Sigmoid colon (tissue), 4 donors: ENCODE data around the gene GTSE1.

Source experiments
- POLR2AphosphoS5 ChIP-seq, 4 donors: sonication (generic); formaldehyde crosslinking; IDR thresholded peaks; one replicate each; pipeline ENCODE4 v1.6.1; 2017; ENCODE audit warnings: antibody characterized with exemption in 4 of 4
- TF ChIP-seq, protein P1 (sequence below), 4 experiments: fragments of 450-650 bp in 3 of 4; fragments of 200-600 bp in 1 of 4; IDR thresholded peaks; one replicate each; pipeline ENCODE4 v1.5.1; 2016 to 2019; ENCODE audit warnings: antibody characterized with exemption in 4 of 4, mild to moderate bottlenecking in 3 of 4, moderate library complexity in 2 of 4

DNA sequence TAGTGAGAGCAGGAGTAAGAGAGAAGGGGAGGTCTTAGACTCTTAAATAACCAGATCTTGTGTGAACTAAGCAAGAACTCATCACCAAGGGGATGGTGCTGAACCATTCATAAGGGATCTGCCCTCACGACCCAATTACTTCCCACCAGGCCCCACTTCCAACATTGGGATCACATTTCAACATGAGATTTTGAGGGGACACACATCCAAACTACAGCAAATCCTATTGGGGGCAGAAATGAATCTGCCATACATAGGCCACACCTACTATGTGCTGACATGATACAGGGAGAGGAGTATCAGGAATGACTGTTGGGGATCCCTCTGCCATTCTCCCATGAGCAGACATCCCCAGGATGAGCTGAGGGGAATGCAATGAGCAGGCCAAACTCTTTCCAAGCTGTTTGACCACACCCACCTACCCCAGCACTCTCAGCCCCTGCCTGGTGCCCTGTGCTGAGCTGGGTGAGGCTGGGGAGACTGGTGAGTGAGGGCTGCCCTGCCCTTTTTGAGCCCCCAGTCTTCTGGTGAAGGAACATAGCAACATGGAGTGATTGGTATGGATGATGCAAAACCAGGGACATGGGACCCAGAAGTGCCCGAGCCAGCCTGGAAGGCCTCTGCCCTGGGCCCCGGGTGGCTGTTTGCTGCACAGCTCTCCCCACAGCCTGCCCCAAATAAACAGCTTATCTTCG lies 1.2 kb upstream of the GTSE1 start:
- TF ChIP-seq, protein P1, sequence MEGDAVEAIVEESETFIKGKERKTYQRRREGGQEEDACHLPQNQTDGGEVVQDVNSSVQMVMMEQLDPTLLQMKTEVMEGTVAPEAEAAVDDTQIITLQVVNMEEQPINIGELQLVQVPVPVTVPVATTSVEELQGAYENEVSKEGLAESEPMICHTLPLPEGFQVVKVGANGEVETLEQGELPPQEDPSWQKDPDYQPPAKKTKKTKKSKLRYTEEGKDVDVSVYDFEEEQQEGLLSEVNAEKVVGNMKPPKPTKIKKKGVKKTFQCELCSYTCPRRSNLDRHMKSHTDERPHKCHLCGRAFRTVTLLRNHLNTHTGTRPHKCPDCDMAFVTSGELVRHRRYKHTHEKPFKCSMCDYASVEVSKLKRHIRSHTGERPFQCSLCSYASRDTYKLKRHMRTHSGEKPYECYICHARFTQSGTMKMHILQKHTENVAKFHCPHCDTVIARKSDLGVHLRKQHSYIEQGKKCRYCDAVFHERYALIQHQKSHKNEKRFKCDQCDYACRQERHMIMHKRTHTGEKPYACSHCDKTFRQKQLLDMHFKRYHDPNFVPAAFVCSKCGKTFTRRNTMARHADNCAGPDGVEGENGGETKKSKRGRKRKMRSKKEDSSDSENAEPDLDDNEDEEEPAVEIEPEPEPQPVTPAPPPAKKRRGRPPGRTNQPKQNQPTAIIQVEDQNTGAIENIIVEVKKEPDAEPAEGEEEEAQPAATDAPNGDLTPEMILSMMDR (IDR thresholded peaks at IDR 0.05): no peak
- no peak for TF ChIP-seq POLR2AphosphoS5 (IDR thresholded peaks at IDR 0.05)
